ENCODE results near the gene ARHGDIB.

Gene ARHGDIB

DNA sequence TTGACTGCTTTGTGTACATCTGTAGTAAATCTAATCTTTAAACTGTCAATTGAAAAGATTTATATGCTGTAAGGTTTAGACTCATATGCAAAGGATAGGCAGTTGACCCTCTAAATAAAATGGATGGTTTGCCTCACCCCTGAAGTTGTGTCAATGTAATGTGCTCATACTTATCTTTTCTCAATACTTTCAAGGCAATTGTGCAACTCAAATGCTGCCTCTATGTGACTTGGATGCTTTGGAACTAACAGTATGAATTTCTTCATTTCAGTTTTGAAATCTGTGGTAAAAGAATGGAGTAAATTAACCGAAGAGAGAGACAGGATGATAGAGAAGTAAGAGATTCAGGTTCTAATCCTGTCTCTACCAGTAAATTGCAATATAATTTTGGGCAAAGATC is 21.2 kb upstream of the ARHGDIB start:
- no peak for DNase-seq

DNA sequence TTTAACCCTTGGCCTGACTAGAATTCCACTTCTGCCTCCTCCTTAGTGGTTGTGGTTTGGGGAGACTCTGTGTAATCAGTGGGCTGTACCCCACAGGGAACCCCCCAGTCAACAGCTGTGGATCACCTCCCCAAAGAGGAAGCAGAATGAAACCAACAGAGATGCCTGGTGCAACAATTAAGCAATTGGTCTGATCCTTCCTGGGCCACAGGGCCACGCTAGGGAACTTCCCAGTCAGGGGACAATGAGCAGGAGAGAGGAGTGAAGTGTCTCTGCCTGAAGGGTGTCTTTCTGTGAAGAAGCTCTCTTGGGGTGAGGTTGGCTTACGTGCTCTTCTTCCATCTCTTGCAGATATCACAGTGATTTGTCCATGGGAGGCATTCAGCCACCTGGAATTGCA is 19.6 kb upstream of the ARHGDIB start:
- no peak for DNase-seq

DNA sequence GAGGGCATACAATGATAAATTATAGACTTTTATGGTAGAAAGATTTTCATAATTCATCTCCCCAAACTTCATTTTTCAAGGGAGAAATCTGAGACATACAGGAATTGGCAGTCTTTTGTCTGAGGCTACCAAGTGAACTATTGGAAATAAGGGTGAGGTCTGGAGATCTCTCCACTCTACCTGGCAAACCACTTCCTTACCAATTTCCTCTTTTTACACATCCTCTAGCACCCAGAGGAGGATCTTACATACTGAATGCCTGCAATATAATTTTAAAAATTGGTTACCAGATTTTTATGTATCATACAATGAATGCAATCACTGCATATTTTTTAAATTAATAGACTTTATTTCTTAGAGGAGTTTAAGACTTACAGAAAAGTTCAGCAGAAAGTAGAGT is 18.1 kb upstream of the ARHGDIB start:
- no peak for DNase-seq

DNA sequence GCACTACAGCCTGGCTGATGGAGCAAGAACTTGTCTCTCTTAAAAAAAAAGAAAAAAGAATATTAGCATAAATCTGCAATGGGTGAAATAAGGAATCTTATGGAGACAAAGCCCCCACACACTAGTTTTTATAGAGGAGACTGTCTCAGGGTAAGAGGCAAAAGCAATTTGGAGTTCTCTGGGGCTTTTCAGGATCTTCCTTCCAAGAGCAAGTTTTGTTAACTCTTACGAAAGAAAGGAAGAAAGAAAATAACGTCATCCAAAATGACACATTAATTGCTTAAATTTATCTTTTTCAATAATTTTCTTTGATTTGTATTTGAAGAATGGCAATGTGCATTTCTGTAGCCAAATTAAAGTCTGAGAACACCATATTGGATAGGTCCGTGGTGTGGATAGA is 15.3 kb upstream of the ARHGDIB start:
- no peak for DNase-seq

DNA sequence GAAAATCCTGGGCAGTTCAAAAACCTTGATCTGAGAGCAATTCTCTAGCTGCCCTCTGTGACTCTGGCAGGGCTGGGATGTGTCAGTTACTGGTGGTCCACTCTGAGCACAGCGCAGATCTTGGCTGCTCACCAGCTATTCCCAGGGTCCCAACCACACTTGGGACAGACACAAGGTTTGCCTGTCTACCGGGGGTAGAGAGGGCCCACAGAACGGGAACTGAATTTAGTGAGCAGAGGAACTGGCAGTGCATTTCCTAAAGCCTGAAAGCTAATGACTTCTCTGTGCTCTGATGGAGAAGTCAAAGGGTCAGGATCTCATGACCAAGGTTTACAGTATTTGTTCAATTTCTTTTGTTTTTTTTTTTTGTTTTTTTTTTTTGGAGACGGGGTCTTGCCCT is 14.1 kb upstream of the ARHGDIB start:
- DNase-seq = no peak

DNA sequence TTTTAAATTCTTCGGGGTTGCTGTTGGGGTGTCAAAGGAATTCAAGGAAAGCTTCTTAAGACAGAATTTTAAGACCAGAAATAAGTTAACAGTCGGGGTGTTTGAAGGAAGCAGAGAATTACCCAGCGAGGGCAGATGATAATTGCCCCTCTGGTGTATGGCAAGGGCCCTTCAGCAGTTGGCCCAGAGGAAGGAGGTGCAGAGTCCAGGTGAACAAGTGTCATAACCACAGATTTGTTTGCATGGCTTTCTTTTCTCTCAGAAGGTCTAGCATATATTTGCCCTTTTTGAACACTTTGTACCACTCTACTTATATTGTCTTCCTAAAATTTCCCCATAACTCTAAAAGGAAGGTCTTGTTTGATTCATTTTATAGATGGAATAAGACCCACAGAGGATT is 13.2 kb upstream of the ARHGDIB start:
- DNase-seq = no peak

DNA sequence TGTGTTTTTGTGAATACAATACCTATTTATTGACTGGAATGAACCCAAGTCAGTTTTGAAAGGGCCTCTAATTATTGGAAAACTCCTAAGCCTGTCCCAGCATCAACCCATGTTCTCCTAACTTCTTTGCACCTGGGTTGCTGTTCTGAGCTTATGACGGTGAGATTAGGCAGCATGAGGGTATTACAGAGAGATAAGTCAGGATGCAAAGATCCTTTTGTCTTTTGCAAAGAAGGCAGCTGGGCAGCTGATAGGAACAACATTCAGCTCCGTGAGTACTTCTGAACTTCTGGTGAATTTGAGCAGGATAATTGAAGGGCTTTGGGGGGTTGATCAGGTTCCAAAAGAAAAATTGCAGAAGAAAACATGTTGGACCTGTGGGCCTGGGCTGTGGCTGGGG is 11.4 kb upstream of the ARHGDIB start, which contains the start of gene PDE6H:
Gene PDE6H (plus strand): TSS at position 227 of the 400 bp plus-strand sequence. CDS start 4,971 bp downstream, outside the sequence.
- DNase-seq = no peak

DNA sequence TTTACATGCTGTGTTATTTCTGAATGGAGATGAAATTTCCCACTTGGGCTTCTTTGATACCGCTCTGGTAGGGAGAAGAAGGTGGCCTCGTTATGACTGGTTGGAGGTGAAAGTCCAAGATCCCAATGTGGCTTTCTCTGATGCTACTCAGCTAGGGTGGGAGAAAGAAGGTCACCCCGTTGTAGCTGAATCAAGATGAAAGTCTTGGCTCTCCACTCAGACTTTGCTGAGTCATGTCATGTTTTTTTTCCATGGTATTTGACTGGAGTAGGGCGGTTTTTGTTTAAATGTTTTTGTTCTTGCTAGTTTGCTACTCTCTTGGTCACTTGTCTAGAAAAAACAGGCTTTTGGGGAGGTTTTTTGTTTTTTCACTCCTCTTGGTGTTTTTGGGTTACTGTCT is 9.1 kb upstream of the ARHGDIB start:
- no peak for DNase-seq

DNA sequence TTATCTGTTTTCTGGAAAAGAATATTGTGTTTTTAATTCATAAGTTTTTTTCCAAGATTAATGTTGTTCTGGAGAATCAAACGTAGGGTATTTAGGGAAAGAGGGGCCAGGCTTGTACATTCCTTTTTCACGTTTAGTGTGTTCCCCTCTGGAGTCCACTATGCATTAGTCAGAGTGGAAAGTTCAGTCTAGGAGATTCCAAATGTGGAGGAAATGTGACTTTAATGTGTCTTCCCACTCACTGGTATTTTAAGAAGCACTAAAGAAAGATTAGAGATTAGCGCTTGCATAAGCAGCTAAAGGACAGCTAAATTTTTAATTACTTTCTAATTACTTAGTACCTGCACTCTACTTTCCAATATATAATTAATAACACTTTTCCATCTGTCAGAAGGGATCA is 7.1 kb upstream of the ARHGDIB start:
- DNase-seq = no peak

DNA sequence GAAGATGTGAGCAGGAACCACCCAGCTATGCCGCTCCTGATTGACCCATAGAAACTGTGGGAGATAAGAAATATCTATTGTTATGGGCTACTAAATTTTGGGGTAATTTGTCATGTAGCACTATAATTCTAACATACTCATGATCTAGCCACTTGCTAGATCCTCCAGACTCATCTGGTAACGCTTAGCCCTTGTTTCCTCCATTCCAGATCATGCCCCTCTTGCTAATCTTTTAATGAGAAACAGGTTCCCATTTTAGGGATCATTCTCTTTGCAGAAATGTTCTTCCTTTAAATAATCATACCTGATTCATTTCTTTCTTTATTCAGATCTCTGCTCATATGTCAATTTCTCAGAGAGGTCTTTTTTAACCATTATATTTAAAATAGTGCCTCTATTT is 3.8 kb upstream of the ARHGDIB start:
- DNase-seq = no peak

DNA sequence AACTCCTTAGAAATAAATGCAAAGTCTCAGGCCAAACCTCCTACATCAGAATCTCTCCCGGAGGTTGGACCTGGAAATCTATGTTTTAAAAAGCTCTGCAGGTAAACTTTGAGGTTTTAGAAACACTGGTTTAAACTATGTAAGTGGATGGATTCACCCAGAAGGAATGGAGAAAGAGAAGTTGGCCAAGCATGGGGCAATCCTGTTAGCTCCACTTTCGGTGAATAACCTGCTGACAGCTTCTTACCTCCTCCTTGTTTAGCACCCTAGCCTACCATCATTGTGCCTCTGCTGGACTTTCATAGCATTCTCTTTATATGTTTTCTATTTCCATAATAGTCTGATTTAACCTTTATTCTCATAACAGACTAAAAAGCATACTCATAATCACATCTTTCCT is 3.0 kb upstream of the ARHGDIB start:
- no peak for DNase-seq

DNA sequence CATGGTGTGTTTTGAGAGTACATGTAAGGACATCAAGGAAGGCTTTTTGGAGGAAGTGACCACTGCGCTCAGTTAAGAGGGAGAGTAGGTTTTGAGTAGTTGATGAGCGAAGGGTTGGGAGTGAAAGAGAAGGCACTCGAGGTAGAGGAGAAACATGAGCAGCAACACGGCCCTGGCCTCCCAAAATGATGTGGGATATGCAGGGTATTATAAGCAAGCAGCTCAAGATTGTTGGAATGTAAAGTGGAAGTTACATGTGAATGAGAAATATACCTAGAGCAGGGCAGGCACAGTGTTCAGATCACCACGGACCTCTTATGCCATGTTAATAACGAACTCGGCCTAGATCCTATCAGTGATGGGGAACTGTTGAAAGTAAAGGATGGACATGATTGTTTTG is 2.1 kb upstream of the ARHGDIB start:
- DNase-seq = no peak

DNA sequence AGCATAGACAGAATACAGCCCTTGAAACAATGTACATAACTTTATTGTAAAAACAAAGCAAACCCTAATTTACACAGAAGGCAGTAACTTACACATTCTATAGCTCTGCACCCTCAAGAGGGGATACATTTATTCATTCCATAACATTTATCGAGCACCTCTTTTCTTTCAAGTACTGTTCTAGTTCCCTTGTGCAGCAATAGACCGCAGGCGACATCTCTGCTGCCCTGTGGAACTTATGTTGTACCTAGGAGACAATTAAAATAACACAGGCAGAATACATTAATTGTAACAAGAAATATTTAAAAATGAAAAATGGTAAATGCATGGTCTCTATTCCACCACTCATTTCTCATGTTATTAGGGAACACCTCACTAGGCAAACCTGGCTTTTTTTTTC is 1.4 kb upstream of the ARHGDIB start:
- no peak for DNase-seq

DNA sequence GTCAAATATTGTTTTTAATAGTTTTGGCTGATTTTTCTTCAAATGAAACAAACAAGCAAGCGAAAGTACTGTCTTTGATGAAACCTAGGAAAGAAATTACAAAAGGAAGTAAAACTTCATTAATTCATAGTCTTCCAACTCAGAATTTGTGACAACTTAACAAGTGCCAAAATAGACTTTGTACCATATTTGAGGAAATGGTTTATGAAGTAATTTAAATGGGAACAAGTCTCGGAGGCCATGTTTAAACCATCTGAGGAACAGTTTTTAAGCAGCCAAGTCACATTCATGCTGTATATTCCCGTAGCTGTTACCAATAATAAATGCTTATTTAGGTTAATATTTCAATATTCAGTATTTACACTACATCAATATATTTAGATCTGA is 745 bp upstream of the ARHGDIB start:
- DNase-seq = no peak

DNA sequence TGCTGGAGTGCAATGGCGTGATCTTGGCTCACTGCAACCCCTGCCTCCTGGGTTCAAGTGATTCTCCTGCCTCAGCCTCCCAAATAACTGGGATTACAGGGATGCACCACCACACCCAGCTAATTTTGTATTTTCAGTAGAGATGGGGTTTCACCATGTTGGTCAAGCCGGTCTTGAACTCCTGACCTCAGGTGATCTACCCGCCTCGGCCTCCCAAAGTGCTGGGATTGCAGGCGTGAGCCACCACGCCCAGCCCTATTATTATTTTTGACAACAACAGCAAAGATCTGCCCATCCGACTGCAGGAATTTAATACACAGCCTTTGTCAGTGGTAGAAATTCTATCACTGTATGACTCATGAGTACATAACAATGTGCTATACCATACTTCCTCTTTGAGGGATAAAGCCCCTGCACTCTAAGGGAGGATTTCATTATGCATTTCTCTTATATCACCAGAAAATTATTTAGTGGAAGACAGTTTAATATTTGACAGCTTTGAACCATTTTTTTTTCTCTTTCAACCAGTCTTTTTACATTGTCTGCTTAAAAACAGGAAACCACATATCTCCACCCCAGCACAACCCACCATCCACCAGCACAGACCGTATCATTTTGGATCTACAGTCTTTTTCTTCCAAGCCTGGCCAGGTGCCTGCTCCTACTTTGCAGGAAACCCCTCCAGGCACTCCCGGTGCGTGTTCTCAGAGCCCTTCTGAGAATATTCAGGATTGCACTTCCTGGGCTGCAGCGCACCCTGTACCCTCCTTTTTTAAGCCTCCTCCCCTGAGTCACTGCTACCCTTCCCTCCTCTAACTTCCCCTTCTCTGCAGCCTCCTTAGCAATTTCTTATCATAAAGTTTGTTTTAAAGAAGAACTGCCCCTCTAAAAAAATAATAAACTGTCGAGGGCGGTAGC is 594 bp downstream of the ARHGDIB start:
- DNase-seq = no peak

DNA sequence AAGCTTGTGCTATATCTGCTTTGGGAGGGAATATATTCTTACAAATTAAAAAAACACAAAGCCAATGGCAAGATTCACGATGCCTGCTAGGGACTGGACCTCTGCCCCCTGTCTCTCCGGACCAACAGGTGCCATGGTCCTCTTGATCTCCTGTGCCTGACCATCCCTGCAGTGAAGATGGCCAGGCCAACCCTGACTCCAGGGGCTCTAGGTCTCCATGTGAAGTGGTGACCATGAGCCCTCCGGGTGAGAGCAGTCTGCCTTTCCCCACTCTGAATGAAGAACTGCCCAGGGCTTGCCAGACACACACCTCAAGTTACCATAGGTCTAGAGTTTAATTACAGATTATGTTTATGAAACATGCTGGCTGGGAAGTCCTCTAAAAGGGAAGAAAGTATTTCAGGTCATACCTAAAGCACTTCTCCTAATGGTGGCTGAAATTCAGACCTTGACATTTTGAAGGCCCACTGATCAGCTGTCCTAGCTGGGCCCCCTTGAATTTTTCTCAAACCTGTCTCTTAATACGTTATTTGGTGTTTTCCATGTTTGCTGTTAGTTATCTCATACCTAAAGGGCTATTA is 1.4 kb downstream of the ARHGDIB start:
- DNase-seq = no peak

DNA sequence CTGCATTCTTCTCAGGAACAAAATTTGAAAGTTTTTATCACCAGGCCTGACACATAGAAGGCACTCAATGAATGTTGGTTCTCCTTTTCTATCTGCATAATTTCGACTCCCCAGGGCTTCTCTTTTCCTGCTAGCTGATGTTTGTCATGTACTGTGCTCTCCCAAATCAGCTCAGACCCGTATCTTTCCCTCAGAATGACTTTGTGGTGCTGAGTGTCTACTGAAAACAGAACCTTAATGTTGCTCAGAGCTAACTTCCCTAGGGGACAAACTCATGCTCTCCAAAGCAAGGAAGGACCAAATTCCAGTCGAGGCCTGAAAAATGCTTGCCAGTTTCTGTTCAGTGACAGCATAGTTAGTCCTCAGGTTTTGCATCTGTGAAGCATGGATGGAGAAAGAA is 1.9 kb downstream of the ARHGDIB start:
- DNase-seq = no peak

DNA sequence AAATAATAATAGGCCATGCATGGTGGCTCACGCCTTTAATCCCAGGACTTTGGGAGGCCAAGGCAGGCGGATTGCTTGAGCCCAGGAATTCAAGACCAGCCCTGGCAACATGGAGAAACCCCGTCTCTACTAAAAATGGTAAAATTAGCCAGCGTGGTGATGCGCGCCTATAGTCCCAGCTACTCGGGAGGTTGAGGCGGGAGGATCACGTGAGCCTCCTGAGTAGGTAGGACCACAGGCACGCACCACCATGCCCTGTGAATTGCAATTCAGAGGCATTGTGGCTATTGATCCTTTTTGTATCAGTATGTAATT is 2.3 kb downstream of the ARHGDIB start:
- no peak for DNase-seq

DNA sequence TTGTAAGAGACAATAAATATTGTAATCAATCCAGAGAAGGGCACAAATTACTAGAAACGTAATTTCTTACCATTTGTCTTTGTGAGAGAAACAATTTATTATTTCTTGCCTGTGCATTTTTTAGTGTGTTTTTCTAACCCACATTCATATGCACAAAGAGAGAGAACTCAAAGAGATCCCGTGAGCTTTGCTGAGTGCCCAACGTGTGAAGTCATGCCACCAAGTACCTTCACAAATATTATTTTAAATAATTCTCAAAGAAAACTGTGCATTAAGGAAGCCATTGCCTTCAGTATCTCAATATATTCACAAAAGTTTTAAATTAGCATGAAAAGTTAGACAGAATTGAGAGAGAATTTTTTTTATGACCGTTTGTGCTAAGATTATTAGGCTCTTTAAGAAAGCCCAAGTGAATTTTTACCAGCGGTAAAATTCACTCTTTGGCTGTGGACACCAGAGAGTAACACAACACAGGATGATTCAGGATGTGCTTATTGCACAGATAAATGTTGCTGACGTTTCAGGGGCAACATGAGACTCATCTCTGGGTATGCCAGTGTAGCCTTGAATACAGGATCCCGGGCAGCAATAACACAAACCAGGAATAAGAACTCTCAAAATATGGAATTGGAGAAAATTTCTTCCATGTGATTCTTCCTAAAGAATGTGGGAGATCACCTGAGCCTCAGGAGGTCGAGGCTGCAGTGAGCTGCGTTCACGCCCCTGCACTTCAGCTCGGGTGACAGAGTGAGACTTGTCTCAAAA is 2.9 kb downstream of the ARHGDIB start:
- no peak for DNase-seq

DNA sequence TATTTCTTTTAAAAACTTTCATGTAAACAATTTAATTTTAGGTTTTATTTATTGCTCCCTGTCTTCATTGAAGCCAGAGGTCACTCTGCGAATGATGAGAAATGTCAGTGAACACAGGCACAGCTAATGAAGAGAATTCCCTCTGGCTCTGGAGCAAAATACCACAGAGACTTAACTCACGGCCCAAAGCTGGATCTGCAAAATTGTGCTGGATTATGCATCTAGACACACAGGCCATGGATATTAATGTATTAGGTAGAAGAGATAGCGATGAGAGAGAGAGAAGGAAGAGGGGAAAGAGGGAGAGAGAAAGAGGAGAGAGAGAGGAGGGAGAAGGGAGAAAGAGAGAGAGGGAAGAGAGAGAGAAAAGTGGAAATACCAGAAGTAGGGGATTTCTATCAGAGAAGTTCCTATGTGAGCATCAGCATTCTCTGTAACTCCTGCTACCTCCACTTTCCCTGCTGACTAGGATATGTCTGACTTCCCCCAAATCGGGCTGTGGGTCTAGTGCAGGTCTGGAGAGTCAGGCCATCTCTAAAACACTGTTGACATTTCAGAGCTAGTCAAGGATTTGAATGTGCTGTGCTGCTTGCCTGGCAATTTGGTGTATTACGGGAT is 3.7 kb downstream of the ARHGDIB start:
- DNase-seq = no peak

DNA sequence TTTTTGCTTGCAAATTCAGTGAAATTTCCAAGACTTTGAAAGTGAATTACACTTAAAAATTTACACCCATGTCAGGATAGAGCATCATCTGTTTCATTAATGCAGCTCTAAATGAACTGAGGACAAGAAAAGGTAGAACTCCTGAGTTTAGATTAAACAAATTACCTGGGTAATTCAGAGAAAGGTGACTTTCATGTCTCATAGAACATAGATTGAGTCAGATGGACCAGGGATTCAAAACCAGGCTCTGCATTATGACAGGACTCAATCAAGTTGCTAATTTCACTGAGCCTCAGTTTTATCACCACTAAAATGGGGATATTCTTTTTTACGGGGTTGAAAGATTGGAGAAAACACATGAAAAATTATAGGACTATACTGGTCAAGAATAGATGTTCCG is 4.5 kb downstream of the ARHGDIB start:
- no peak for DNase-seq

DNA sequence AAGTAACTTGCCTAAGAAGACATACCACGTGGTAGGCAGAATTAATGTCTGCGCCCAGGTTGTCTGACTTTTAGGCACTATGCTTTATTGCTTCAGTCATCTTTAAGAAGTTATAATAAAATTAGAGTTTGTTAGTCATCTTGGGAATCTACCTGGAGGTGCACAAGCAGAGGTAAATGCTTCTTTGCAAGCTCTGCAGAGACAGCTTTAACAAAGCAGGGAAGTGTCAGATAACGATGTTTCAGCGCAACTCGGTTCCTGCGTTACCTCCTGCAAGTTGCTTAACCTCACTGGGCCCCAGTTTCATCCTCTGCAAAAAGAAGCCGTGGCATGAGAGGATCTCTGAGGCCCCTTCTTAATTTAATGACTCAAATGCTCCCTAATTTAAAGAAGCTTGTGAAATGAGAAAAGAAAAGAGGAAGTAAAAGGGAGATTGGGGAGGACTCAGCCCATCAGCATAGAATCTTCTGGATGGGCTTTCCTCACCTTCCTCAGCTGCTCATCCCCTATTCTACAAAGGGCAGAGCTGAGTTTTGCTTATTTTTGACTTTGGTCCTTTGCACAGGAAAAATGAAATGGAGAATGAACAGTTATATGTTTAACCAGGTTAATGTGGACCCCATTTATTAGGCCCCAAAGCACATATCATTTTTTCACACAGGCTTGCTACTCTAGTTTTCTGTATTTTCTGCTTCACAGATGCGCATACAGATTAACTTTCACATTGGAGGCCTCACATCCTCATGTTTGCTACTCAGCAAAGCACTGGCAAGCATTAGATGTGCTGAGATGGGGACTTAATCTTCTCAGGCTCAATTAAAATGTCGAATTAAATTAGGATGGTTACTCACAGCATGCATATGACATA is 5.1 kb downstream of the ARHGDIB start:
- DNase-seq = no peak

DNA sequence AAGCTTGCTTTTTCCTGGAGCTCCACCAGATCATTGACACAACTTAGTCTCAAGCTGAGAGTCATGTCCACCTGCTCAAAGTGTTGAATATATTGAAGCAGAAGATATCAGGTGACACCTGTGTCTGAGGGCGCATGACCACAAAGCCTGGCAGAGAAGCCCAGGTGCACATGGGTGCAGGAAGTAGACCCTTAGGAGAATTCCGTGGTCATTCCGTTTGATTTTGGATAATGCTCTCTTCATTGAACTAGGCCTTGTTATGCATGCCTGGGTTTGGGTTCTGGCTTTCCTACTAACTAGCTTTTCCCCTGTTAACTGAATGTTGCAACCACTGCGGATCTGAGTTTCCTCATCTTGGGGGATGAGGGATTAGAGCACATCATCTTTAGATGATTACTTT is 7.1 kb downstream of the ARHGDIB start:
- DNase-seq = no peak

Measured in NCI-H1105 treated with DMSO at 0.1 percent for 48 hours (cell line).